Testis (tissue), 2 donors: ENCODE data around the gene ZKSCAN5.

Experiments used
- POLR2A ChIP-seq: fragments of 450-650 bp; IDR thresholded peaks from one replicate; pipeline ENCODE4 v1.6.1; 2017; ENCODE audit warnings: antibody characterized with exemption, mild to moderate bottlenecking, moderate library complexity
- TF ChIP-seq, protein P1 (sequence below), 3 experiments: fragments of 450-650 bp in 2 of 3; fragments of 200-600 bp in 1 of 3; sonication (generic) in 1 of 3; IDR thresholded peaks; one replicate each; pipeline ENCODE4 v1.5.1; 2016 to 2019; ENCODE audit warnings: antibody characterized with exemption in 3 of 3, mild to moderate bottlenecking in 2 of 3, moderate library complexity in 1 of 3

DNA sequence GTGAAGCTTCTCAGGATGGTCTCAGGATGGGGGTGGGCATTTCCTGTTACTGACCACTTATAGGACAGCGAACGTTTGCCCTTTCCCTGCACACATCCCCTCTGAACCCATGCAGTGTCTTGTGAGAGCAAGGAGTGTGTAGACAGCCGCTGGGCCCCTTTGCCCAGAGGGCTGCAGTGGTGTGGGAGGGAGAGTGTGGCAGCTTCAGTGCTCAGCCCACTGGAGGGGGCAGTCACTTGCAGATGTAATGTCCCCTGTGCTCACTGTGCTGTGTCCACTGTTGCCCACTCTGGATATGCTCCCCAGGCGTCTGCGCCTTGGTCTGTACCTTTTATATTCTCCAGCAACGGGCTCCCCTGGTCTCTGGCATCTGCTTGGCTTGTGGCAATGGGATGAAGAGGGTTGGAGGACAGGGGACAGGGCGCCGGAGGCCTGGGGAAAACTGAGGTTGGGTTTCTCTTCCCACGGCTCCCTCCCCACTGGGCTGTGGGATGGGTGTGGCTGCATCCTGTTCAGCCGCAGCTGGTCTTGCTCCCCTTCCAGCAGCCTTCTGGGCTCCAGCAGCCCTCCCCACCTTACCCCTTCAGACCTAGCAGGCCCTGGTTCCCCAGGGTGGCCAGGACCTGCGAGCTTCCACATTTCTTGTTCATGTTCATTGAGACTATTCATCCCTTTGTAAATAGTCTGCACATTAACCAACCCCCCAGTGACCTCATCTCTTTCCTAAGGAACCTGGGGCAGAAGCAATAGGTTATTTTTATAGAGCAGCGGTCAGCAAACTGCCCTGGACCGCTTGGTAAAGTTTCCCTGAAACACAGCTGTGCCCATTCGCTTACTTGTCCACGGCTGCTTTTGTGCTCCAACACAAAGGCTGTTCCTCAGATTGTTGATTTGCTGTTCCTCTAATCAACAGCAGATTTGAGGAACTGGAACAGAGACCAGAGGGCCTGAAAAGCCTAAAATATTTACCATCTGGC is 25.7 kb upstream of the ZKSCAN5 start:
- TF ChIP-seq, protein P1, sequence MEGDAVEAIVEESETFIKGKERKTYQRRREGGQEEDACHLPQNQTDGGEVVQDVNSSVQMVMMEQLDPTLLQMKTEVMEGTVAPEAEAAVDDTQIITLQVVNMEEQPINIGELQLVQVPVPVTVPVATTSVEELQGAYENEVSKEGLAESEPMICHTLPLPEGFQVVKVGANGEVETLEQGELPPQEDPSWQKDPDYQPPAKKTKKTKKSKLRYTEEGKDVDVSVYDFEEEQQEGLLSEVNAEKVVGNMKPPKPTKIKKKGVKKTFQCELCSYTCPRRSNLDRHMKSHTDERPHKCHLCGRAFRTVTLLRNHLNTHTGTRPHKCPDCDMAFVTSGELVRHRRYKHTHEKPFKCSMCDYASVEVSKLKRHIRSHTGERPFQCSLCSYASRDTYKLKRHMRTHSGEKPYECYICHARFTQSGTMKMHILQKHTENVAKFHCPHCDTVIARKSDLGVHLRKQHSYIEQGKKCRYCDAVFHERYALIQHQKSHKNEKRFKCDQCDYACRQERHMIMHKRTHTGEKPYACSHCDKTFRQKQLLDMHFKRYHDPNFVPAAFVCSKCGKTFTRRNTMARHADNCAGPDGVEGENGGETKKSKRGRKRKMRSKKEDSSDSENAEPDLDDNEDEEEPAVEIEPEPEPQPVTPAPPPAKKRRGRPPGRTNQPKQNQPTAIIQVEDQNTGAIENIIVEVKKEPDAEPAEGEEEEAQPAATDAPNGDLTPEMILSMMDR (IDR thresholded peaks at IDR 0.05), result no peak
- TF ChIP-seq POLR2A, result no peak
